ENCODE results near the gene EFCAB6. TPM values are rescaled to one million over a fixed set of nuclear protein-coding genes. Genes with fewer than 3 reads are reported as not detected.

EFCAB6 gene
- total RNA-seq, 4 donors from 2014 or later: 2.0 to 8.4 (median 5.7) TPM

DNA sequence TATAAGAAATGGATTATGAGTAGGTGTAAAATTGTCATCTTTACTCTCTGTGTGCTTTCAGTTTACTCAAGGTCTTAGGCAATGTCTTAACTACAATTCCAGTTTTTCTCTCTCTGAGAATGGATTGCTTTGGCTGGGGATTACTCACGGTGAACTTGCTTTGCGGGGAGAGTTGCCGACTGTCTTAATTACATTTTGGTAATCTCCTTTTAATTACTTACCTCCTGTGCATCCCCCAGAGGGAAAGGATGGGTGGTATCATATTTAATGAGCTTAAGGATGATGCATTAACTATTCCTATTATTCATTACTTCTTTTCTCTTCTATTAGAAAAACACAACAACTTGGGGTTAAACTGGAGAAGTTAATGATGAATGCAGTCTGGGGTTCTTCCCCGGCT, 240.9 kb downstream of the EFCAB6 start:
- TF ChIP-seq POLR2A (IDR thresholded peaks at IDR 0.05): no peak
- TF ChIP-seq CTCF (IDR thresholded peaks at IDR 0.05): no peak
- no peaks in the 10 kb centered on the region for H3K27me3 ChIP-seq
- no peak for DNase-seq
- H3K4me3 ChIP-seq: no peak overlapping the region
- H3K4me1 ChIP-seq: no peaks in the 10 kb centered on the region
- intact Hi-C loops (cut with DNase I; ENCODE audit: low total_unique reads): no loop called here
- no peaks in the 10 kb centered on the region for H3K9me3 ChIP-seq
- no peaks in the 10 kb centered on the region for H3K36me3 ChIP-seq
- no peak overlapping the region for H3K27ac ChIP-seq

DNA sequence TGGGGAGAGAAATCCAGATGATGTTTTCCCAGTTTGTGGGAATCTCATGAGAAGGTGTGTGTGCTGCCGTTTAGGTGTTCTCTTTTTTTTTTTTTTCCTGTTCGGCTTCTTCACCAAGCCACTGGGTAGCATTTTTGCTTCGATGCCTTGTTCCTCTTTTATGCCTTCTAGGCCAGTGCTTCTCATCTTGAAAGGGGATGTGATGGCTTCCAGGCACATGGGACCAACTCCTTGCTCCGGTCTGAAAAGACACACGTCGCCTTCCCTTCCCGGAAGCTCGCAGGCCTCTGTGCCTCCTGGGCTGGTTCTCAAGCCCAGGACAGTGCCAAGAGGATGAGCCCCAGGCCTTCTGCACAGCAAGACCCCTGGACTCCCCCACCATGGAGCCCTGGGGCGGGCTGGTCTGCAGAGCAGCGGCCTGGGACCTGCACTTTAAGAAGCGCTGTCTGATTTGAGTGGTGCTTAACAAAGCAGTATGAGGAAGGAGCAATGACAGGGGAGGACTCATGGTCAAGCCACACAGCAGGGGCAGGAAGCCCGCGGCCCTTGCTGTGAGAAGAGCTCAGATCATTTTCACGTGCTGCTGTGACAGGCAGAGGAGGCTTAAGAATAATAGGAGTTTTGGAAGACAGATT, 241.5 kb downstream of the EFCAB6 start:
- Histone ChIP-seq H3K4me3 (no peak overlapping the region), H3K36me3 (no peaks in the 10 kb centered on the region), H3K27ac (no peak overlapping the region), H3K9me3 (no peaks in the 10 kb centered on the region), H3K4me1 (no peaks in the 10 kb centered on the region), H3K27me3 (no peaks in the 10 kb centered on the region)
- TF ChIP-seq POLR2A (IDR thresholded peaks at IDR 0.05): no peak
- DNase-seq: no peak
- intact Hi-C loops (cut with DNase I; ENCODE audit: low total_unique reads): no loop called here

DNA sequence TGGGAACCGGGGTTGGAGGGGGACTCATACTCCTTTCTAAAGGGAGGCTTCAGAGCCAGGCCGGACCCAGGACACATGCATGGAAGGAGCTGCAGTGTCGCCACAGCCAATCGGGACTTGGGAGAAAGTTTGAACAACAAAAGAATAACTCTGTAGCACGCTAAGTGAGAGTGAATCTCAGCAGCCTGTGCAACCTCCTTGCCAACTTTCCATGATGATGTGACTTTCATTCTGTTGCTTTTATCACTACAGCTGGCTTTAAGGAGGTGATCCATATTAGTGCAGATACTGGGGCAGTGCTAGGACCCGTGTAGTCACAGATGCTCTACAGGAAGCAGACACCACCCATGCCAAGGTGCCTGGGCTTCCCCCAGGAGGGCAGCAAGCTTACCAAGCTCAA, 243.0 kb downstream of the EFCAB6 start:
- no peaks in the 10 kb centered on the region for H3K36me3 ChIP-seq
- no peaks in the 10 kb centered on the region for H3K27me3 ChIP-seq
- no peak overlapping the region for H3K27ac ChIP-seq
- no peaks in the 10 kb centered on the region for H3K9me3 ChIP-seq
- DNase-seq: no peak
- TF ChIP-seq CTCF (IDR thresholded peaks at IDR 0.05): no peak
- no peak for TF ChIP-seq POLR2A (IDR thresholded peaks at IDR 0.05)
- H3K4me3 ChIP-seq: no peak overlapping the region
- no peaks in the 10 kb centered on the region for H3K4me1 ChIP-seq
- intact Hi-C loops (cut with DNase I; ENCODE audit: low total_unique reads): no loop called here

DNA sequence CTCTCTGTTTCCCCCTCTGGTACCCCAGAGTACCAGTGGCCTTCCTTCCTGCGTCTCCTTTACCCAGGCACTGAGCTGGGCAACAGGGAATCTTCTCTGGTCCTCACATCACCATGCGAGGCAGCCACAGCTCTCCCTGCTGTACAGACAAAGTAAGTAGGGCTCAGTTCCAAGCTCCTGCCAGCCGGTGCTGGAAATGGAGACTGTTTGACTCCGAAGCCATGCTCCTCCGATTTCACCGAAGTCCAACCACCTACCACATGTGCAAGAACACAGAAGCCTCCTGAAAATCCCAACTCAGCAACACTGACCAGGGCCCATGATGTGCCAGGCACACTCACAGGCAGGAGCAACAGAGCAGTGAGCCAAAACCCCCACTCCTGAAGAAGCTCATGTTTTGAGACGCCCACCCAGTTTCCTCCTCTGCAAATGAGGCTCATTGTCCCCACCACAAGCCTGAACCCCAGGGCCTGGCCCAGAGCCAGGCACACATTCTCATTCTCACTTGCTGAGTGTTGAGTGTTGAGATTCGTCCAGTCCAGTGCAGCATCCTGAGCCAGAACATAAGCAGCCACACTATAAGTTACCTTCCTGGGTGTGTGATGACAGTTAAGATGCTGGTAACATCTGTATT, 244.3 kb downstream of the EFCAB6 start:
- intact Hi-C loops (cut with DNase I; ENCODE audit: low total_unique reads): no loop called here
- no peaks in the 10 kb centered on the region for H3K36me3 ChIP-seq
- no peak for DNase-seq
- no peak overlapping the region for H3K4me3 ChIP-seq
- no peaks in the 10 kb centered on the region for H3K9me3 ChIP-seq
- no peaks in the 10 kb centered on the region for H3K4me1 ChIP-seq
- H3K27me3 ChIP-seq: no peaks in the 10 kb centered on the region
- H3K27ac ChIP-seq: no peak overlapping the region
- no peak for TF ChIP-seq CTCF (IDR thresholded peaks at IDR 0.05)
- TF ChIP-seq POLR2A (IDR thresholded peaks at IDR 0.05): no peak

DNA sequence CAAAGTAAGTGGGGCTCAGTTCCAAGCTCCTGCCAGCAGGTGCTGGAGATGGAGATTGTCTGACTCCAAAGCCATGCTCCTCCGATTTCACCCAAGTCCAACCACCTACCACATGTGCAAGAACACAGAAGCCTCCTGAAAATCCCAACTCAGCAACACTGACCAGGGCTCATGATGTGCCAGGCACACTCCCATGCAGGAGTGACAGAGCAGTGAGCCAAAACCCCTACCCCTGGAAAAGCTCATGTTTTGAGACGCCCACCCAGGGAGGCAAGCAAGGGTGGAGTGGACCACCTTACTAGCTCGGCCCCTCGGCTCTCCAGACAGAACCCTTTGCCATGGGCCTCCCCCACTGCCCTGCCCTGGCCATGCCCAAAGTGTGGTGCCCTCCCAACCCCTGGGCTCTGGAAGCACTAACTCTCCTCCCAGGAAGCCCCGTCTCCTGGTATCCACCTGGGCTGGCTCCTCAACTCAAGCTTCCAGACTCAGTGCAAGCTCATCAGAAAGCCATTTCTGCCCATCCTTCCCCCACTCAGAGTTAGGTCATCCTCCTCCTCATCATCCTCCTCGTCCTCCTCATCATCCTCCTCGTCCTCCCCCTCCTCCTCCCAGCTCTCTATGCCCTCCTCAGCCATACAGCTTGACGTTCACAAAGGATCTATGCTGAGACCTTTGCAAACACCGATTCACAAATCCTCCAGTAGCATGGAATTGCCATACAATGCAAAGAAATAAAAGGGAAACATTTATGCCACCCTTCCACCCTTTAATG, 245.4 kb downstream of the EFCAB6 start:
- H3K27ac ChIP-seq: no peak overlapping the region
- intact Hi-C loops (cut with DNase I; ENCODE audit: low total_unique reads): no loop called here
- DNase-seq: no peak
- no peaks in the 10 kb centered on the region for H3K4me1 ChIP-seq
- H3K27me3 ChIP-seq: no peaks in the 10 kb centered on the region
- no peaks in the 10 kb centered on the region for H3K9me3 ChIP-seq
- H3K4me3 ChIP-seq: no peak overlapping the region
- TF ChIP-seq POLR2A (IDR thresholded peaks at IDR 0.05) (no peak), CTCF (IDR thresholded peaks at IDR 0.05) (no peak)
- no peaks in the 10 kb centered on the region for H3K36me3 ChIP-seq
